GM19452 (cell line): Measurements from ENCODE around the gene TMEM62.

ENCODE experiments used
- ATAC-seq: cut with Tn5 transposase; IDR thresholded peaks from one replicate; pipeline ENCODE4 v1.9.1; 2021; ENCODE audit not compliant: unreplicated experiment

TMEM62 gene

GRCh38 chr15:43133430-43134156, at the start of gene TMEM62:
Gene TMEM62, plus strand, starts transcription at chr15:43133586. Its CDS starts 217 bp downstream, at chr15:43133803.
- peak; percentile 94 for ATAC-seq

- ATAC-seq, result no peak
Observed at GRCh38 chr15:43085921-43086320, 47.5 kb upstream of the TMEM62 start.

GRCh38 chr15:43086551-43086950, 46.8 kb upstream of the TMEM62 start:
- no peak for ATAC-seq

GRCh38 chr15:43091859-43092258, 41.5 kb upstream of the TMEM62 start:
- no peak for ATAC-seq

- ATAC-seq, result no peak
Observed at GRCh38 chr15:43093026-43093425, 40.4 kb upstream of the TMEM62 start.

GRCh38 chr15:43094416-43095030, 38.9 kb upstream of the TMEM62 start:
- no peak for ATAC-seq

GRCh38 chr15:43095243-43095642, 38.1 kb upstream of the TMEM62 start:
- ATAC-seq, result no peak

GRCh38 chr15:43095708-43096347, 37.6 kb upstream of the TMEM62 start:
- ATAC-seq, result no peak

GRCh38 chr15:43096411-43096810, 37.0 kb upstream of the TMEM62 start:
- ATAC-seq, result no peak

GRCh38 chr15:43099105-43099845, 34.1 kb upstream of the TMEM62 start:
- no peak for ATAC-seq

GRCh38 chr15:43100971-43101370, 32.4 kb upstream of the TMEM62 start:
- ATAC-seq, result no peak

GRCh38 chr15:43102187-43102586, 31.2 kb upstream of the TMEM62 start:
- no peak for ATAC-seq

- ATAC-seq, result no peak
Observed at GRCh38 chr15:43103907-43104306, 29.5 kb upstream of the TMEM62 start.

GRCh38 chr15:43104426-43104825, 29.0 kb upstream of the TMEM62 start:
- ATAC-seq, result no peak

- peak; percentile 14 for ATAC-seq
Observed at GRCh38 chr15:43105077-43105736, 28.2 kb upstream of the TMEM62 start.

GRCh38 chr15:43105778-43106485, 27.5 kb upstream of the TMEM62 start, which contains the start of gene UBR1:
Gene UBR1, minus strand, starts transcription at chr15:43106038. Its CDS starts 16 bp downstream, at chr15:43106022.
- ATAC-seq, result peak; percentile 88

GRCh38 chr15:43106486-43106829, 26.9 kb upstream of the TMEM62 start:
- no peak for ATAC-seq

- no peak for ATAC-seq
Observed at GRCh38 chr15:43107751-43108150, 25.6 kb upstream of the TMEM62 start.

- no peak for ATAC-seq
Observed at GRCh38 chr15:43111354-43111753, 22.0 kb upstream of the TMEM62 start.

- ATAC-seq, result peak; percentile 26
Observed at GRCh38 chr15:43118286-43118685, 15.1 kb upstream of the TMEM62 start.
